ENCODE results near the gene RARB. TPM values are rescaled to one million over a fixed set of nuclear protein-coding genes. Genes with fewer than 3 reads are reported as not detected.

The RARB gene
- total and polyA plus RNA-seq, 2 donors (not counting 3 experiments of a cell fraction or from before 2014, with no cell fraction given) = 15.3 to 23.4 TPM

- Histone ChIP-seq H3K27me3 (ENCODE audit: control insufficient read depth in 2 of 2, insufficient read depth in 2 of 2, low read length in 2 of 2) (no peaks in the 10 kb centered on the region), H3K27ac (ENCODE audit: insufficient read depth, low read depth, low read length) (no peak overlapping the region), H3K9me3 (replicated peaks; ENCODE audit: control insufficient read depth, insufficient read depth, low read length) (no peaks in the 10 kb centered on the region), H3K36me3 (ENCODE audit: control insufficient read depth in 2 of 2, extremely low read depth in 1 of 2, insufficient read depth in 2 of 2, low read length in 2 of 2) (peaks cover 11 to 22% of the 10 kb centered on the region in 2 experiments), H3K79me2 (ENCODE audit: control insufficient read depth, insufficient read depth, low read length) (no peaks in the 10 kb centered on the region), H2AFZ (ENCODE audit: low read depth, low read length) (no peak overlapping the region), H4K20me1 (replicated peaks; ENCODE audit: control insufficient read depth, extremely low read depth, insufficient read depth, low read length) (no peaks in the 10 kb centered on the region), H3K9ac (replicated peaks; ENCODE audit: extremely low read depth, insufficient read depth, low read length) (no peak overlapping the region), H3K4me1 (ENCODE audit: control insufficient read depth, extremely low read depth, insufficient read depth, low read length) (no peaks in the 10 kb centered on the region), H3K4me3 (replicated peaks in 1 of 3; ENCODE audit: insufficient read depth in 1 of 3, low read depth in 1 of 3, low read length in 3 of 3) (no peak overlapping the region), H3K9me1 (replicated peaks; ENCODE audit: control insufficient read depth, extremely low read depth, insufficient read depth, low read length) (no peaks in the 10 kb centered on the region), H3K4me2 (ENCODE audit: insufficient read depth, low read length) (no peak overlapping the region)
- DNase-seq (ENCODE audit: low read depth, low spot score) (no peak), FAIRE-seq (no peak)
- no TSS peak for BruUV-seq (replicated peaks)
- intact Hi-C loops (cut with micrococcal nuclease) = no loop called here
- TF ChIP-seq MYC (IDR thresholded peaks at IDR 0.05; ENCODE audit: low read depth, low read length) = no peak
- ChIA-PET CTCF (no interaction called here), POLR2A (no interaction called here)
- dilution Hi-C loops (cut with MboI; ENCODE audit: extremely low pct_ligation_motif_present, low sequenced_read_pairs) = no loop called here
These were observed 182.1 kb downstream of the RARB start for GRCh38 chr3:25610167-25610566.

- TF ChIP-seq JUN (IDR thresholded peaks at IDR 0.05; ENCODE audit: borderline replicate concordance, insufficient read depth, insufficient read length, low read depth) (no peak), GATA2 (IDR thresholded peaks at IDR 0.05; ENCODE audit: insufficient read depth, insufficient read length, low read depth, low read length) (no peak), FOS (IDR thresholded peaks at IDR 0.05; ENCODE audit: borderline replicate concordance, insufficient read depth, low read length) (no peak), MYC (IDR thresholded peaks at IDR 0.05; ENCODE audit: low read depth, low read length) (no peak), POLR2AphosphoS5 (IDR thresholded peaks at IDR 0.05; ENCODE audit: insufficient read depth, low read depth, low read length) (no peak), CTCF (IDR thresholded peaks at IDR 0.05; ENCODE audit: extremely low read depth in 1 of 2, insufficient read depth in 1 of 2, low read depth in 1 of 2, low read length in 2 of 2) (no peak), EZH2 (IDR thresholded peaks at IDR 0.05; ENCODE audit: borderline replicate concordance, low read depth, low read length, severe bottlenecking) (no peak), POLR2A (IDR thresholded peaks at IDR 0.05; ENCODE audit: low read depth, low read length) (no peak)
- TF ChIP-seq, protein P1, sequence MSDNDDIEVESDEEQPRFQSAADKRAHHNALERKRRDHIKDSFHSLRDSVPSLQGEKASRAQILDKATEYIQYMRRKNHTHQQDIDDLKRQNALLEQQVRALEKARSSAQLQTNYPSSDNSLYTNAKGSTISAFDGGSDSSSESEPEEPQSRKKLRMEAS (IDR thresholded peaks at IDR 0.05; ENCODE audit: insufficient read depth, insufficient read length) = no peak
- dilution Hi-C loops (cut with MboI; ENCODE audit: extremely low pct_ligation_motif_present, low sequenced_read_pairs) = no loop called here
- CTCF ChIA-PET = no interaction called here
These were observed 182.7 kb downstream of the RARB start for GRCh38 chr3:25610779-25611178.

More at GRCh38 chr3:25610779-25611178, 182.7 kb downstream of the RARB start:
- no peak overlapping the region for H3K4me2 ChIP-seq (ENCODE audit: insufficient read depth, low read length)
- no peaks in the 10 kb centered on the region for H3K79me2 ChIP-seq (ENCODE audit: control insufficient read depth, insufficient read depth, low read length)
- H3K9ac ChIP-seq (replicated peaks; ENCODE audit: extremely low read depth, insufficient read depth, low read length) = no peak overlapping the region
- H3K4me1 ChIP-seq (ENCODE audit: control insufficient read depth, extremely low read depth, insufficient read depth, low read length) = no peaks in the 10 kb centered on the region
- H3K9me1 ChIP-seq (replicated peaks; ENCODE audit: control insufficient read depth, extremely low read depth, insufficient read depth, low read length) = no peaks in the 10 kb centered on the region
- no peak overlapping the region for H3K4me3 ChIP-seq (replicated peaks in 1 of 3; ENCODE audit: insufficient read depth in 1 of 3, low read depth in 1 of 3, low read length in 3 of 3)
- no peaks in the 10 kb centered on the region for H4K20me1 ChIP-seq (replicated peaks; ENCODE audit: control insufficient read depth, extremely low read depth, insufficient read depth, low read length)
- H3K9me3 ChIP-seq (replicated peaks; ENCODE audit: control insufficient read depth, insufficient read depth, low read length) = no peaks in the 10 kb centered on the region
- H3K27ac ChIP-seq (ENCODE audit: insufficient read depth, low read depth, low read length) = no peak overlapping the region
- no peak for FAIRE-seq
- no peak for DNase-seq (ENCODE audit: low read depth, low spot score)
- H3K27me3 ChIP-seq (ENCODE audit: control insufficient read depth in 2 of 2, insufficient read depth in 2 of 2, low read length in 2 of 2) = no peaks in the 10 kb centered on the region
- H3K36me3 ChIP-seq (ENCODE audit: control insufficient read depth in 2 of 2, extremely low read depth in 1 of 2, insufficient read depth in 2 of 2, low read length in 2 of 2) = peaks cover 11 to 22% of the 10 kb centered on the region in 2 experiments
- POLR2A ChIA-PET = no interaction called here
- no TSS peak for BruUV-seq (replicated peaks)
- no peak overlapping the region for H2AFZ ChIP-seq (ENCODE audit: low read depth, low read length)
- intact Hi-C loops (cut with micrococcal nuclease) = no loop called here
